ENCODE data around the gene FLT3LG.
"Not testable (repeated sequence)": the region's sequence is repeated elsewhere in the genome, so short reads cannot be mapped to it uniquely, and the experiment has no call there.

DNA sequence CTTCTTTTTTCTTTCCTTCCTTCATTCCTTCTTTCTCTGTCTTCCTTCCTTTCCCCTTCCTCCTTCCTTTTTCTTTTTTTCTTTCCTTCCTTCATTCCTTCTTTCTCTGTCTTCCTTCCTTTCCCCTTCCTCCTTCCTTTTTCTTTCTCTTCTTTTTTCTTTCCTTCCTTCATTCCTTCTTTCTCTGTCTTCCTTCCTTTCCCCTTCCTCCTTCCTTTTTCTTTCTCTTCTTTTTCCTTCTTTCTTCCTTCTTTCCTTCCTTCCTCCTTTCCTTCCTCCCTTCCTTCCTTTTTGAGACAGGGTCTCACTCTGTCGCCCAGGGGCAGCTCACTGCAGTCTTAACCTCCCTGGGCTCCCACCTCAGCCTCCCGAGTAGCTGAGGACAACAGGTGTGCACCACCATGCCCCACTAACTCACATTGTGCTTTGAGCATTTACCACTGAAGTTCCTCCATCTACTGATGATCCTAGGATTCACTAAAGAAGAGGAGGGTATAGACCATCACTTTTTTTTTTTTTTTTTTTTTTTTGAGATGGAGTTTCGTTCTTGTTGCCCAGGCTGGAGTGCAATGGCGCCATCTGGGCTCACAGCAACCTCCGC lies 29.8 kb upstream of the FLT3LG start:
- TF ChIP-seq, protein P1, sequence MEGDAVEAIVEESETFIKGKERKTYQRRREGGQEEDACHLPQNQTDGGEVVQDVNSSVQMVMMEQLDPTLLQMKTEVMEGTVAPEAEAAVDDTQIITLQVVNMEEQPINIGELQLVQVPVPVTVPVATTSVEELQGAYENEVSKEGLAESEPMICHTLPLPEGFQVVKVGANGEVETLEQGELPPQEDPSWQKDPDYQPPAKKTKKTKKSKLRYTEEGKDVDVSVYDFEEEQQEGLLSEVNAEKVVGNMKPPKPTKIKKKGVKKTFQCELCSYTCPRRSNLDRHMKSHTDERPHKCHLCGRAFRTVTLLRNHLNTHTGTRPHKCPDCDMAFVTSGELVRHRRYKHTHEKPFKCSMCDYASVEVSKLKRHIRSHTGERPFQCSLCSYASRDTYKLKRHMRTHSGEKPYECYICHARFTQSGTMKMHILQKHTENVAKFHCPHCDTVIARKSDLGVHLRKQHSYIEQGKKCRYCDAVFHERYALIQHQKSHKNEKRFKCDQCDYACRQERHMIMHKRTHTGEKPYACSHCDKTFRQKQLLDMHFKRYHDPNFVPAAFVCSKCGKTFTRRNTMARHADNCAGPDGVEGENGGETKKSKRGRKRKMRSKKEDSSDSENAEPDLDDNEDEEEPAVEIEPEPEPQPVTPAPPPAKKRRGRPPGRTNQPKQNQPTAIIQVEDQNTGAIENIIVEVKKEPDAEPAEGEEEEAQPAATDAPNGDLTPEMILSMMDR (conservative IDR thresholded peaks at IDR 0.05; ENCODE audit: low read depth in 2 of 2), result not testable (repeated sequence)
- TF ChIP-seq EZH2 (IDR thresholded peaks at IDR 0.05; ENCODE audit: low read depth, unreplicated experiment); JUNB (IDR thresholded peaks at IDR 0.05; ENCODE audit: unreplicated experiment); CREB1 (CRISPR knock-in tag; IDR thresholded peaks at IDR 0.05; ENCODE audit: low read depth); POLR2AphosphoS5 (IDR thresholded peaks at IDR 0.05; ENCODE audit: low read depth); EZH2phosphoT487 (IDR thresholded peaks at IDR 0.05; ENCODE audit: unreplicated experiment); STAT1 (IDR thresholded peaks at IDR 0.05; ENCODE audit: unreplicated experiment): not testable (repeated sequence)
- TF ChIP-seq, protein P2, sequence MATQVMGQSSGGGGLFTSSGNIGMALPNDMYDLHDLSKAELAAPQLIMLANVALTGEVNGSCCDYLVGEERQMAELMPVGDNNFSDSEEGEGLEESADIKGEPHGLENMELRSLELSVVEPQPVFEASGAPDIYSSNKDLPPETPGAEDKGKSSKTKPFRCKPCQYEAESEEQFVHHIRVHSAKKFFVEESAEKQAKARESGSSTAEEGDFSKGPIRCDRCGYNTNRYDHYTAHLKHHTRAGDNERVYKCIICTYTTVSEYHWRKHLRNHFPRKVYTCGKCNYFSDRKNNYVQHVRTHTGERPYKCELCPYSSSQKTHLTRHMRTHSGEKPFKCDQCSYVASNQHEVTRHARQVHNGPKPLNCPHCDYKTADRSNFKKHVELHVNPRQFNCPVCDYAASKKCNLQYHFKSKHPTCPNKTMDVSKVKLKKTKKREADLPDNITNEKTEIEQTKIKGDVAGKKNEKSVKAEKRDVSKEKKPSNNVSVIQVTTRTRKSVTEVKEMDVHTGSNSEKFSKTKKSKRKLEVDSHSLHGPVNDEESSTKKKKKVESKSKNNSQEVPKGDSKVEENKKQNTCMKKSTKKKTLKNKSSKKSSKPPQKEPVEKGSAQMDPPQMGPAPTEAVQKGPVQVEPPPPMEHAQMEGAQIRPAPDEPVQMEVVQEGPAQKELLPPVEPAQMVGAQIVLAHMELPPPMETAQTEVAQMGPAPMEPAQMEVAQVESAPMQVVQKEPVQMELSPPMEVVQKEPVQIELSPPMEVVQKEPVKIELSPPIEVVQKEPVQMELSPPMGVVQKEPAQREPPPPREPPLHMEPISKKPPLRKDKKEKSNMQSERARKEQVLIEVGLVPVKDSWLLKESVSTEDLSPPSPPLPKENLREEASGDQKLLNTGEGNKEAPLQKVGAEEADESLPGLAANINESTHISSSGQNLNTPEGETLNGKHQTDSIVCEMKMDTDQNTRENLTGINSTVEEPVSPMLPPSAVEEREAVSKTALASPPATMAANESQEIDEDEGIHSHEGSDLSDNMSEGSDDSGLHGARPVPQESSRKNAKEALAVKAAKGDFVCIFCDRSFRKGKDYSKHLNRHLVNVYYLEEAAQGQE (IDR thresholded peaks at IDR 0.05; ENCODE audit: unreplicated experiment), result not testable (repeated sequence)
- TF ChIP-seq, protein P3, sequence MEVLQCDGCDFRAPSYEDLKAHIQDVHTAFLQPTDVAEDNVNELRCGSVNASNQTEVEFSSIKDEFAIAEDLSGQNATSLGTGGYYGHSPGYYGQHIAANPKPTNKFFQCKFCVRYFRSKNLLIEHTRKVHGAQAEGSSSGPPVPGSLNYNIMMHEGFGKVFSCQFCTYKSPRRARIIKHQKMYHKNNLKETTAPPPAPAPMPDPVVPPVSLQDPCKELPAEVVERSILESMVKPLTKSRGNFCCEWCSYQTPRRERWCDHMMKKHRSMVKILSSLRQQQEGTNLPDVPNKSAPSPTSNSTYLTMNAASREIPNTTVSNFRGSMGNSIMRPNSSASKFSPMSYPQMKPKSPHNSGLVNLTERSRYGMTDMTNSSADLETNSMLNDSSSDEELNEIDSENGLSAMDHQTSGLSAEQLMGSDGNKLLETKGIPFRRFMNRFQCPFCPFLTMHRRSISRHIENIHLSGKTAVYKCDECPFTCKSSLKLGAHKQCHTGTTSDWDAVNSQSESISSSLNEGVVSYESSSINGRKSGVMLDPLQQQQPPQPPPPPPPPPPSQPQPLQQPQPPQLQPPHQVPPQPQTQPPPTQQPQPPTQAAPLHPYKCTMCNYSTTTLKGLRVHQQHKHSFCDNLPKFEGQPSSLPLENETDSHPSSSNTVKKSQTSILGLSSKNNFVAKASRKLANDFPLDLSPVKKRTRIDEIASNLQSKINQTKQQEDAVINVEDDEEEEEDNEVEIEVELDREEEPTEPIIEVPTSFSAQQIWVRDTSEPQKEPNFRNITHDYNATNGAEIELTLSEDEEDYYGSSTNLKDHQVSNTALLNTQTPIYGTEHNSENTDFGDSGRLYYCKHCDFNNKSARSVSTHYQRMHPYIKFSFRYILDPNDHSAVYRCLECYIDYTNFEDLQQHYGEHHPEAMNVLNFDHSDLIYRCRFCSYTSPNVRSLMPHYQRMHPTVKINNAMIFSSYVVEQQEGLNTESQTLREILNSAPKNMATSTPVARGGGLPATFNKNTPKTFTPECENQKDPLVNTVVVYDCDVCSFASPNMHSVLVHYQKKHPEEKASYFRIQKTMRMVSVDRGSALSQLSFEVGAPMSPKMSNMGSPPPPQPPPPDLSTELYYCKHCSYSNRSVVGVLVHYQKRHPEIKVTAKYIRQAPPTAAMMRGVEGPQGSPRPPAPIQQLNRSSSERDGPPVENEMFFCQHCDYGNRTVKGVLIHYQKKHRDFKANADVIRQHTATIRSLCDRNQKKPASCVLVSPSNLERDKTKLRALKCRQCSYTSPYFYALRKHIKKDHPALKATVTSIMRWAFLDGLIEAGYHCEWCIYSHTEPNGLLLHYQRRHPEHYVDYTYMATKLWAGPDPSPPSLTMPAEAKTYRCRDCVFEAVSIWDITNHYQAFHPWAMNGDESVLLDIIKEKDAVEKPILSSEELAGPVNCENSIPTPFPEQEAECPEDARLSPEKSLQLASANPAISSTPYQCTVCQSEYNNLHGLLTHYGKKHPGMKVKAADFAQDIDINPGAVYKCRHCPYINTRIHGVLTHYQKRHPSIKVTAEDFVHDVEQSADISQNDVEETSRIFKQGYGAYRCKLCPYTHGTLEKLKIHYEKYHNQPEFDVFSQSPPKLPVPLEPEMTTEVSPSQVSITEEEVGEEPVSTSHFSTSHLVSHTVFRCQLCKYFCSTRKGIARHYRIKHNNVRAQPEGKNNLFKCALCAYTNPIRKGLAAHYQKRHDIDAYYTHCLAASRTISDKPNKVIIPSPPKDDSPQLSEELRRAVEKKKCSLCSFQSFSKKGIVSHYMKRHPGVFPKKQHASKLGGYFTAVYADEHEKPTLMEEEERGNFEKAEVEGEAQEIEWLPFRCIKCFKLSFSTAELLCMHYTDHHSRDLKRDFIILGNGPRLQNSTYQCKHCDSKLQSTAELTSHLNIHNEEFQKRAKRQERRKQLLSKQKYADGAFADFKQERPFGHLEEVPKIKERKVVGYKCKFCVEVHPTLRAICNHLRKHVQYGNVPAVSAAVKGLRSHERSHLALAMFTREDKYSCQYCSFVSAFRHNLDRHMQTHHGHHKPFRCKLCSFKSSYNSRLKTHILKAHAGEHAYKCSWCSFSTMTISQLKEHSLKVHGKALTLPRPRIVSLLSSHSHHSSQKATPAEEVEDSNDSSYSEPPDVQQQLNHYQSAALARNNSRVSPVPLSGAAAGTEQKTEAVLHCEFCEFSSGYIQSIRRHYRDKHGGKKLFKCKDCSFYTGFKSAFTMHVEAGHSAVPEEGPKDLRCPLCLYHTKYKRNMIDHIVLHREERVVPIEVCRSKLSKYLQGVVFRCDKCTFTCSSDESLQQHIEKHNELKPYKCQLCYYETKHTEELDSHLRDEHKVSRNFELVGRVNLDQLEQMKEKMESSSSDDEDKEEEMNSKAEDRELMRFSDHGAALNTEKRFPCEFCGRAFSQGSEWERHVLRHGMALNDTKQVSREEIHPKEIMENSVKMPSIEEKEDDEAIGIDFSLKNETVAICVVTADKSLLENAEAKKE (CRISPR knock-in tag; IDR thresholded peaks at IDR 0.05), result not testable (repeated sequence)
